HG02623 (cell line): ENCODE data around the gene ZBTB7C.

Source experiments
- ATAC-seq: cut with Tn5 transposase; IDR thresholded peaks from one replicate; pipeline ENCODE4 v1.9.1; 2021; ENCODE audit warnings: moderate library complexity; ENCODE audit not compliant: unreplicated experiment

ZBTB7C gene

DNA sequence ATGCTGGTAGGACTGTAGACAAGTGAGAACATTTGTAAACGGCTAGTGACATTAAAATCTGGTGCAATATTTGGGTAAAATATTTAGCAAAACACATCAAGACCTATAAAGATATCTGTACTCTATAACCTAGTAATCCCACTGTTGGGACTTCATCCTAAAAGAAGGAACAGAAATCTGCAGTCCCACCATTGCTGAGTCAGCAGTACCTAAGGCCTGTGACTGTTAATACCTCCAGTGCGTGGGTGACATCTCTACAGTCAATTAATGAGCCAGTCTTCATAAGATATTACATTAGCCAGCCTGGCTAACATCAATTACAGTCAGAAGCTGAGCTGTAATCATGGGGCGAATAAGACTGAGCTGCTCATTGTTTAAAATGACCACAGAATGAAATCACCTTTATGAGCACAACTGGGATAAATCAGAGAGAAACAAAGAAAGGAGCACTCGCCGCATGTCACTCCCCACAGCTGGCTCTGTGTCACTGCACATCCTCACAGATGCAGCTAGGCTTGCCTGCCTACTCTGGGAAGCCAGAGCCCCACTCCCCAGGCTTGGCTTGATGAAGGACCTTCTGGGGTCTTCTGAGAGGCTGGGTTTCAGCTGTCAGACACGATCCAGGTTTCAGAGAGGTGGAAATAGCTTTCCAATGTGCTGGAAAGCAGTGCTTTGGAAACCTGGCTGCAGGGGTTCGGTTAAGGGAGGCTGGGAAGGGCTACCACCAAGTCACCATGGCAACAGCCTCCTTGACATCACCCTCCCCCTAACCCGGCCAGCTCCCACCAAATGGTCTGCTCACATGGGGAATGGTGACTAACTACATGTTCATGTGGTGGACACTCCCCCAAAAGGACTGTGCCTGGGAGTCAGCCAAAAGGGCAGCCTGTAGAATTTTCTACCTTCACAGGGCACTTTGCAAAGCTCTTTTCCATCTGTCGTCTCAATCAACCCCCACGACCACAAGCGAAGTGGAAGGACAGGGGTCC lies 145.0 kb downstream of the ZBTB7C start:
- no peak for ATAC-seq

DNA sequence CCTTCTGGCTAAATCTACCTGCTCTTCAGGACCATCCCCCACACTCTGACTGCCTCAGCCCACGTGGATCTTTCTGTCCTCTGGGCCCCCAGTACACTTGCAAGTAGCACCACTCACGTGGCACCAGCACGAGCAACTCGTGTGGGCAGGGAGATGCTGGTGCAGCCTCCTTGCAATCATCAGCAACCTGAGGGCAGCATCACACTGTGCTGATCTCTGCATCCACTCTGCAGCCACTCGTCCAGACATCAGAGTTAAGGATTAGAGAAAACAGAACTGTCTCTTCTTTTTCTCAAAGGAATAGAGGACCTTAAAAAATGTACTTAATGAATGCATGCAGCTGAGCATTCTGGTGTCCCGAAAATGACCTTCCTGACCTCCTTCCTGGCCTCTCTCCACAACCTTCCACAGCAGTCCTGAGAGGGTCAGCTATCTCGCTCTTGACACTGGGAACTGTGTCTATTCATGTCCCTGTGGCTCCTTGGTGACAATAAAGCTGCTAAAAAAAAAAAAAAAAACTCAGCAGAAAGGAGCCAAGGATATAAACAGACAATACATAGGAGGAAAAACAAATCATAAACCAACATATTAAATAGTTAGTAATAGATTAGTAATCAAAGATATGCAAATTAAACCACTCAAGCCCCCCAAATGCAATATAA lies 145.9 kb downstream of the ZBTB7C start:
- ATAC-seq, result no peak

DNA sequence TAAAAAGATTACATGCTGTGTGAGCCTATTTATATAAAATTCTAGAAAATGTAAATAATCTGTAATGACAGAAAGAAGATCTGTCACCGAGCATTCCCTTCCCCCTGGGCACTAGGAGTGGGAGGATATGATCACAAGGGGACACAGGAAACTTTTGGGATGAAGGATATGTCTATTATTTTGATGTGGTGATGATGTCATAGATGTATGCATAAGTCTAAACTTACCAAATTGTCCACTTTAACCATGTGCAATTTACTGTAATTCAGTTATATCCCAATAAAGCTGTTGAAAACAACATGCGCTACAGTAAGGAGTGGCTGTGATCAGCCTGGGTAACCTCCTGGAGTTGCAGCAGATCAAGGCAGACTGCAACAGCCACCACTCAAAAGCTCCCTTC lies 148.9 kb downstream of the ZBTB7C start:
- no peak for ATAC-seq

DNA sequence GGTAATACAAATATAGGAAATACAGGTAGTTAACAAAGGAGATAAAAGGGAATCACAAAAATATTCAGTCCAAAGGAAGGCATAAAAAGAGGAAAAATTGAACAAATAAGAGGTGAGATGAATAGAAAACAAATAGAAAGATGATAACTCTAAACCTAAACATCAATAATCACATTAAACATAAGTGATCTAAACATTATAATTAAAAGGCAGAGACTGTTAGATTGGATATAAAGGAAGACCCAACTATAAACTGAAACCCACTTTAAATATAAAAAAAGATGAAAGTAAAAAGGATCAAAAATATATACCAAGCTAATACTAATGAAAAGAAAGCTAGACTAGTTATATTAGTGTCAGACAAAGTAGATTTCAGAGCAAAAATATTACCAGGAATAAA lies 152.3 kb downstream of the ZBTB7C start:
- no peak for ATAC-seq

DNA sequence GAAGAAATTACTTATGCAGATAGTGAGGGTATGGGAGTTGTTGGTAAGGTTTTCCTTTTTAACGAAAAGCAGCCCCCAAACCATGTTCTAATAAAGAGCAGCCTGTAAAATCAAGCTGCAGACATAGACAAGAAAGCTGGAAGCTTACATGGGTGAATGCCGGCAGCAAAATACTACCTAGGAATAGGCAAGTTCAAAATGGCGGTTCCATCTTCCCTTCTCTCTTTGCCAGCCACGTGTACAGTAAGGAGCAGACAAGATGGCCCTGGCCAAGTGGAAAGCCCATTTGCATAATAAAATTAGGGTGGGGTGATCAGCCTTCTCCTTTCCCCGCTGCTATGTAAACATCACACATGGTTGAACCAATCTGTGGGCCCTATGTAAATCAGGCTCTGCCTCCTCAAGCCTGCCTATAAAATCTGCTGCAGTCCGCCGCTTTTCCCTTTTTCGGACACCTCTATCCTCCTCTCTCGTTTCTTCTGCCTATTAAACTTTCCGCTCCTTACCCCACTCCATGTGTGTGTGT lies 155.0 kb downstream of the ZBTB7C start:
- ATAC-seq, result no peak

DNA sequence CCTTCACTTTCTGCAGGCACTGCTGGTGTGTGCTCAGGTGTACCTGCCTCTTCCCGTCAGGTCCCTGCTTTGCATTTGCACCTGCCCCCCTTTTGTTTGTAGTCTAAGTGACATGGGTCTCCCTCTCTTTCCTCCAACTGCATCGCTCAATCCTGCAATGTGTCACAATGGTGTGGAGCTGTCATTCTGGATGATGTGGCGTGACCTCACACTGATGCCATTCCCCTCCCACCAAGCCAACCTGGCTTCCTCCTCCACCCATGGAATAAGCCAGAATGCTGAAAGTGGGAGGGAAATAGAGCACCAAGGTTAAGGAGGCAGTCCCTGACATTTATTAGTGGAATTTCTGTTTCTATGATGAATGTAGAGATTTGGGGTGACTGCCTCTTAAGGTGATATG lies 156.7 kb downstream of the ZBTB7C start:
- ATAC-seq, result no peak

DNA sequence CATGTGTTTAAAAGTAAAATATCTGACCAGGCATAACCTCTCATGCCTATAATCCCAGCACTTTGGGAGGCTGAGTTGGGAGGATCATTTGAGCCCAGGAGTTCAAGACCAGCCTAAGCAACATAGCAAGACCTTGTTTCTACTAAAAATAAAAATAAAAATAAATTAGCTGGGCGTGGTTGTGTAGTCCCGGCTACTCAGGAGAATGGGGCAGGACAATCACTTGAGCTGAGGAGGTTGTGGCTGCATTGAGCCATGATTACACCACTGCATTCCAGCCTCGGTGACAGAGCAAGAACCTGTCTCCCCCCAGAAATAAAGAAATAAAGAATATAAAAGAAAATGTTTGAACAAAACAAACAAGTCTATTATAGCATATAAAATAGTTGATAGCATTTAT lies 158.3 kb downstream of the ZBTB7C start:
- ATAC-seq, result no peak

DNA sequence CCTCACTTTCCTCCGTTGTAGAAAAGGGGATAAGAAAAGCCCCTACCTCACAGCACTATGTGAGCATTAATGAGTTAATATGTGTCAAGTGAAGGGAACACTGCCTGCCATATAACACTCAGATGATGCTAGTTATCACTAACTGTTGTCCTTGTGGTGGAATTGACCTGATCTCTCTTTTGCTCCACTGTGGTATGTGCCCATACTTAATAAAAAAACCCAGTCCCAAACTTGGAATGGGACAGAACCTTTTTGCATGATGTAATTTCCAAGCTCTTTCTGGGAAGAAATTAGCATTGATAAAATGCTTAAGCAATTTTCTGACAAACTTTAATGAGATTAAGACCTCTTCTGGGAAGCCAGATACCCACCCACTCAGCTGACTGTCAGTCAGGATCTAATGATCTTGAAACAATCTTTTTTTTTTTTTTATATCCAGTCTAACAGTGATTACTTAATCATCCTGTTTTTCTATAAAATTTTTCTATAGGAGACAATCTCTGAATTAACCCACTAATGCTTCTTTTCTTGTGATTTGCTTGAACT lies 158.7 kb downstream of the ZBTB7C start:
- ATAC-seq, result no peak

DNA sequence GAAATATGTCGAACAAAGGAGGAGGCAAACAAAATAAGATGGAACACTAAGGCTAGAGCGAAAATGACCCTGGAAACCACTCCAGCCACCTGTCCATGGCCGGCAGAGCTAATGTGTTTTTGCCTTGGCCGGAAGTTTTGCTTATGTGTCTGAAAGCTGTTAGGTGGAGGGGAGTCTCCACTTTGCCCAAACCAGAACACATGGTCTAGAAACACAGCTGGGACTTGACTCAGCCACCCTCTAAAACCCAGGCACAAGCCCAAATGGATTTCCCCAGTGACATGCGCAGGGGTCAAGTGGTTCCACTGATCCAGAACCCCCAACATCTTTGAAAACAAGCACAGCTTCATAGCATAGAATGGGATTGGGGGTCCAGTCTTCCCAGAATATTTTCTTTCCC lies 159.3 kb downstream of the ZBTB7C start:
- no peak for ATAC-seq

DNA sequence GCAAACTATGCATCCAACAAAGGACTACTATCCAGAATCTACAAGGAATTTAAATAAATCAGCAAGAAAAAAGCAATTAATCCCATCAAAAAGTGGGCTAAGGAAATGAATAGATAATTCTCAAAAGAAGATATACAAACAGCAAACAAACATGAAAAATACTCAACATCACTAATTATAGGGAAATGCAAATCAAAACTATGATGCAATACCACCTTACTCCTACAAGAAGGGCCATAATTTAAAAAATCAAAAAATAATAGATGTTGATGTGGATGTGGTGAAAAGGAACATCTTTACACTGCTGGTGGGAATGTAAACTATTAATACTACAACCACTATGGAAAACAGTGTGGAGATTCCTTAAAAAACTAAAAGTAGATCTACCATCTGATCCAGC lies 164.7 kb downstream of the ZBTB7C start:
- no peak for ATAC-seq

DNA sequence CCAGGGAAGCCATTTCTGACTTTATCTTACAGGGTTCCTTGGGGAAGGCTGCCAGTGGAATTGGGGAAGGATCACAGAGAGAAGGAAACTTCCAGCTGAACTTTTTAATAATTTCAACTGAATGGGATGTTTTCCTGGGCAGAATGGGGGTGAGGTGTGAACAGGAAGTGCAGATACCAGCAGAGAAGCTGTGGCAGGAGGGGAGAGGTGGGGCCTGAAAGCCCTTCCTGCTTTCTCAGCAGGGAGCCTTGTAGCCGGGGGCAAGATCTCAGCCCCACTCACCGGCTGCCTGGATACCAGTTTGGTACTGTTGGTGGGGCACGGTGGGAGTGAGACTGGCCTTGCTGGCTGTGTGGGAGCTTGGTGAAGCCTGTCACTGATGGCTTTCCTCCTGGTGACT lies 170.5 kb downstream of the ZBTB7C start:
- ATAC-seq, result no peak

DNA sequence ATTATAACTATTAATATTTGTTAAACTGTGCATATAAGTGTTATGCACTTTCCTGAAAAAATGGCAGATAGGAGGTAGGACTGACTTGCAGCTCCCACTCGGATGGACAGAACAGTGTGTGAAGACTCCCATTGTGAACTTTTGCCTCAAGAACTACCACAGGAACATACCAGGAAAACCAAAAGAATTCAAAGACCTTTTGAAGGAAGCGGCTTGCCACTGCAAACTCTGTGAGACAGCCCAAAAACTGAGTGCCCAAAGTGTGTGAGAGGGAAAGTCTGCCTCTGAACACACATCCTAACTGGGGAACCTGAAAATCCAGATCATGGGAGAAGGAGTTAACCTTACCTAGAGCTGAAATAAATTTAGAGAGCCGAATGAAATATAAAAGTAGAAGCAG lies 171.0 kb downstream of the ZBTB7C start:
- ATAC-seq, result no peak

DNA sequence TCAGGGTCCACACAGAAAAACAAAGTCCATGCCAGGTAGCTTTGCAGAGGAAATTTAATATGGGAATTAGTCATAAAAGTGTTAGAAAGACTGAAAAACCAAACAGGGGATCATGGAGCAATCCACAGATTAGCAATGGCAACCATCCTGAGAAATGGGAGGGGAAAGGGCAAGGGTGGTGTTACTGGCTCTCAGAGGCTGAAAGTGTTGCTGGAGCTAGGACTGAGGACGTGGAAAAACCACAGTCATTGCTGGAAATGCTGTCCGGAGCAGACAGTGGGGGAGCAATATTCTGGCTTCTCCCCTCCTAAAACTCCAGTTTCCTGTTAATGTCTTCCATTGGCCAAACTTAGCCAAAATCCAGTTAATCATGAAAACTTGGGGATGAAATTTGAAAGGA lies 172.4 kb downstream of the ZBTB7C start:
- ATAC-seq, result no peak

DNA sequence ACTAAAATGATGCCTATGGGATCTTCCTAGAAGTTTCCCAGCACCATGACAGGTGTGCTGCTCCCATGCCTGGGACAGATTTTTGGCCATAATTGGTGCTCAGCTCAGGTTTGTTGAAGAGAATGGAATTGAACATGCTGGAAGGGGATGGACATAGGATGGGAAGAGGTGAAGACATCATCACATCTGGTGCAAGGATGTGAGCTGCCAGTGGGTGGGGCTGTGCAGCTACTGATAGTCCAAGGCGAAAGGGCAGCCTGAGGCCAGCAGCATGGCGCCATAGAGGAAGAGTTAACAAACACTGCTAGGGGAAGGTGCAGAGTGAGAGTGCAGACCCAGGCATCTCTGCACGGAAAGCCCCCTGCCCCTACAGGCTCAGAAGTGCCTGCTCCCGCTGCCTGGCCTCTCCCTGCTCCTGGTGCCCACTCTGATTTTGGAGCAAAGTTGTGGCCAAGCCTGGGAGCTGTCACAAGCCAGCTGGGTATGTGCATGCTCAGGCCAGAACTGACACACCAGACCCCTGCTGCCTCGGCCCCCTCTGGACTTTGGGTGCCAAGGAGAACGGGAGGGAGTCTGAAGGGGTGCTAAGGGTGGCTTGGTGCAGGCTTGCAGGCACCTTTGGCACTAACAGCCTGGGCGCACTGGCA lies 178.6 kb downstream of the ZBTB7C start:
- no peak for ATAC-seq

DNA sequence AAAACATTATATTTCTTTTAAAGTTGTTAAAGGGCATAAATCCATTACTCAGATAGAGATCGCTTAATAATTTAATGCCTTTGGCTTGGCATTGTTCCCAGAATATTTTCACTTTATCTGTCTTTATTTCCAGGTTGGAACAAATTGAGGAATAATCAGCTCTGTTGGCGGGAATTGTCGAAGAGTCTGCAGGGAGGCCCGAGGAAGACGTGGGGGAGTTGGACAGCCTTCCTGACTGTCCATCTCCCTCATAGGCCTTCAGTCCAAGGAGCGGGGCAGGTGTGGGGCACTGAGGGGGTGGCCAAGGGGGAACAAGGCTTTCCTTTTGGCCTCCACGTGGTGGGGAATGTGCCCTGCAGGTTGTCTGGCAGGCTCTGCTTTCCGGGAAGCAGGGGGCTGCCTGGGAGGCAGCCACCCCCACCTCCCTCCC lies 179.6 kb downstream of the ZBTB7C start:
- ATAC-seq, result no peak

DNA sequence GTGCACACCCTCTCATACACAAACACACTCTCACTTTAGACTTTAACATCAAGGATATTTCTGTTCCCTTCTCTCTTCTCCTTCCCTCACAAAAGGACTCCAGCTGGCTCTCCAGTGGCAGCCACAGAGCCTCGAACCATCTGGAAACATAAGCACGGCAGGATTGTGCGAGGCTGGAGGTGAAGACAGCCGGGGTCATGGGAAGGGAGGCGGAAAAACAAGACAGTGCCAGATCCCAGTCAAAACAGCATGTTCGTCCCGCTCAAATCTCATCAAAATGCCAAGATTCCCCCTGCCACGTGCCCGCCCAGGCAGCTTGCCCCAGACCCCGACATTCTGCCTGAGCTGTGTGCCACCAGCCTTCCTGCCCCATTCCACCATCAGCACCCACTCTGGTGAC lies 180.3 kb downstream of the ZBTB7C start:
- ATAC-seq, result no peak

DNA sequence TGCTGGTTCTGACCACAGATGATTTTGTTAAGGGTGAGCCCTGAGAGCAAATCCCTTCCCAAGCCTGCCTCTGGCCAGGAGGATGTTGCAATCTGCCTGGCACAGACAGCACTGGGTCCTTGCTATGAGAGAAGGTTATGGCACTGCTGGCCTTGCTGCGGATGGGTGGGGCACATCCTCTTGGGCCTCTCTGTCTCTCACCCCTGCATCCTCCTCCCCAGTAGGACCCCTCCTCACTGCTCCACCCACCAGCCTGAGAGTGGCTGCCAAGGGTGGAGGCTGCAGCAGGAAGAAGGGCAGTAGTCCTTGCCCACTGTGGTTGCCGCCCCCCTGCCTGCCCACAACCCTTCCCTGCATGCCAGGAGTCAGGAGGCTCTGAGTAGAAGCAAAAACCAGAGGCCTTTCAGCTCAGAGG lies 180.9 kb downstream of the ZBTB7C start:
- no peak for ATAC-seq

DNA sequence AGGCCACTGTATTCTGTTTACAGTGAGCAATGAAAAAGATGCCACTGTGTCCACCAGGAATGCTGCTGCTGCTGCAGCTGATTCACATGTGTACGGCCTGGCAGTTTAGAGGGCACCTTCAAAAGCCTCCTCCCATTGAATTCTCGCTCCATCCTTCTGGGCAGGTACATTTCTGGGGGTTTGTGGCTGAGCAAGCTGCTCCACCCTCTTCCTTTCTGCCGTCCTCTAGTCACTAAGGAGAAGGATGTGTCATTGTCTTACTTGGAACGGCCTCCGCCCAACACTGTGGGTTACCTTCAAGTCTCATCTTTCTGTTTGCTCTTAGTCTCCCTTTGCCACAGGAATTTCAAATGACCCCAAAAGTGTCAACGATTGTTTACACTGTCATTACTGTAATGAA lies 182.0 kb downstream of the ZBTB7C start:
- no peak for ATAC-seq

DNA sequence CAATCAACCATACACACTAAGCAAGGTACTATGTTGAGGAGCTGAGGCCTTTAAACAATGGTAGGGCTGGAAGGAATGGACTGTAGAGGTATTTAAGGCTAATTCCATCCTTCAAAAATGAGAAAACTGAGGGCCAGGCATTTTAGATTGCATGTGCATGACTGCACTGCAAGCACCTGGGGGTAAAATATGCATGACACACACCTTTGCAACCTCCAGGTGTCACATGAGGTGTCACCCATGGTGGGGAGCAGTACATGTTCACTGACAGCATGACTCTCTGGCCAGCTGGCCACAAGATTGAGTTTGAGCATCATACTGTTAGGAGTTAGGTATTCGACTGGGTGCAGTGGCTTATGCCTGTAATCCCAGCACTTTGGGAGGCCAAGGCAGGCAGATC lies 182.8 kb downstream of the ZBTB7C start:
- no peak for ATAC-seq

DNA sequence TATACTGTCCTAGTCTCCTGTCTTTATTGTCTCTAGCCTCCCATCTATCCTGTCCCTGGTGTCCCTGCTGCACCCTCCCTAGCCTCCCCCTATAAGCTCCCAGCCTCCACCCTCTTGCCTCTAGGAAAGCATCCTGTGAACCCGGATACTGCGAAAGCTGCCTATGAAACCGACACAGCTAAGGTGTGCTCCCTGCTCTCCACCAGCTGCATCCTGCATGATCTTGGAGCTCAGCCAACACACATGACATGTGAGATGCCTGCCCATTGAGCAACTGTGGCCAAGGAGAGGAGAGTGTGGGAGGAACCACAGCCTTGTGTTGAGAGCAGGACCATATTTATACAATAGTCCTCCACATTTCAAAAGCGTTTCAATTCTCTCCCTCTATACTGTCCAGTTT lies 187.1 kb downstream of the ZBTB7C start:
- ATAC-seq, result no peak

DNA sequence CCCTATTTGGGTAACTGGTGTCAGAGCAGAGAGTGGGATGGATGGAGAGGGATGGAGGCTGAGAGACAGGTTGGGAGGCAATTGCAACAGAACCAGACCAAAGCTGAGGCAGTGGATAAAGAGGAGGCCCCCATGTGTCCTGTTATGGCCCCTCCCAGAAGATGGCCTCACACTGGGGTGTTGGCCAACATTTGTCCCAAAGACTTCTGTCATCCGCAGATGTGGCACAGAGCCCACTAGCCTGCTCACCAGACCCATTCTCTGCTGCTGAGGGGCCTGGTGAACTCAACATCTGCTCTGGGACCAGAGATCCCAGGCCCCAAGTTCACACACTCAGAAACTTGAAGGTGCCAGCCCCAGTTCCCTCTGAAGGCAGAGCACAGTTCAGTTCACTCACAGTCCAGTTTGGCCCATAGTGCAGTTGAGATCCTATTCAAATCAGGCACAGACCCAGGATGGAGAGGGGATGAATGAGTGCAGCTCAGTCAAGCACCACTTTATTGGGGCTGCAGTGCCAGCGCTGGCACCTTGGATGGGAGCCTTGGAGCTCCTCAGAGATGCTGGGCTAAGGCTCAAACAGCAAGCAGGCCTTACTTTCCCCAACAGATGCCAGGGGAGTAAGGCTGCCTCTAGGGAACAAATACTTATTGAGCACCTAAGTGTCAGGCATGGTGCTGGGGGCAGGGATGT lies 189.2 kb downstream of the ZBTB7C start:
- no peak for ATAC-seq
